H1 (cell line): Measurements from ENCODE around the gene RBM6. TPM values are rescaled to one million over a fixed set of nuclear protein-coding genes. Genes with fewer than 3 reads are reported as not detected.

Experiments used
- HDAC2 ChIP-seq, 2 experiments: fragments of 300-600 bp in 1 of 2; sonication (generic) in 1 of 2; IDR thresholded peaks; 2 replicates each; pipeline ENCODE4 v1.6.1; 2011 to 2012; ENCODE audit warnings: low read depth in 2 of 2, low read length in 2 of 2, mild to moderate bottlenecking in 2 of 2, moderate library complexity in 2 of 2, borderline replicate concordance in 1 of 2, inconsistent platforms in 1 of 2
- PHF8 ChIP-seq: fragments of 200-600 bp; sonication (generic); conservative IDR thresholded peaks from 2 replicates; pipeline ENCODE4 v1.7.1; 2012; ENCODE audit warnings: low read depth, mild to moderate bottlenecking, inconsistent platforms, low read length, moderate library complexity
- polyA plus RNA-seq, 7 experiments: library from polyadenylated mRNA; depleted of rRNA in 3 of 7; stranded (reverse) in 5 of 7; unstranded in 2 of 7; fragments of >200 nt in 5 of 7; fragments of 200-250 nt in 2 of 7; gene quantifications; 1 replicate in 5 of 7; 2 replicates in 1 of 7; 4 replicates in 1 of 7; pipeline versions ENCODE4 v1.2.1 to v1.2.3, GENCODE V29; 2011 to 2013; ENCODE audit warnings: missing spikeins in 2 of 7, mixed read lengths in 2 of 7
- total RNA-seq: library from RNA; stranded (reverse); fragmentation: NEBNext Ultra II Directional; extraction: Animal tissue kit (Norgen Biotek cat#: 25700); gene quantifications from 2 replicates; pipeline ENCODE4 v1.2.1, GENCODE V29; 2021

Gene RBM6
- total and polyA plus RNA-seq, 2 of the 8 experiments (the other 6 are each of a cell fraction or from before 2014, with no cell fraction given), result 30.6 to 80.1 TPM

DNA sequence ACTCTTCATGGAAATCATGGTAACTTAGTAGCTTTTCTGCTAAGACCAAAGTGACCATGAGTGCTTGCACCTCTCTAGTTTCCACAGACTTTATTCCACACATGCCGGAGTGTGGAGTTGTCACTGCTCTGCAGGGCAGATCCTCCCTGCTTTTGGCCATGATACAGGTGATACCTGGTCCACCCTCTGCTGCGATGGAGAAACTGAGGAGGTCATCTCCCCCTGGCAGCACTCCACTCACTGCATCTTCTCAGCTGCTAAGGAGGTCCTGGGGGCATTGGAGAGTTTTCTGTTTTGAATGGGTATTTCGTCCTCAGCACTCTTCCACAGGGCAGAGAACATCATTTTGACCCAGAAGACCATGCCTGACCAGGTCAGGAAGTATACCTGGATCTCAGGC, 179.8 kb downstream of the RBM6 start (continued):
- TF ChIP-seq HDAC2 (IDR thresholded peaks at IDR 0.05; ENCODE audit: borderline replicate concordance in 1 of 2, low read depth in 2 of 2, low read length in 2 of 2) (no peak), PHF8 (no peak)
